CD4-positive, alpha-beta T cell treated with Interleukin-17A for 4 hours (primary cell): ENCODE data around the gene SLC24A1.

Experiments
- DNase-seq: peaks from one replicate; pipeline ENCODE4 v3.0.0-alpha.2; 2020; ENCODE audit warnings: mixed read lengths

SLC24A1 gene

DNA sequence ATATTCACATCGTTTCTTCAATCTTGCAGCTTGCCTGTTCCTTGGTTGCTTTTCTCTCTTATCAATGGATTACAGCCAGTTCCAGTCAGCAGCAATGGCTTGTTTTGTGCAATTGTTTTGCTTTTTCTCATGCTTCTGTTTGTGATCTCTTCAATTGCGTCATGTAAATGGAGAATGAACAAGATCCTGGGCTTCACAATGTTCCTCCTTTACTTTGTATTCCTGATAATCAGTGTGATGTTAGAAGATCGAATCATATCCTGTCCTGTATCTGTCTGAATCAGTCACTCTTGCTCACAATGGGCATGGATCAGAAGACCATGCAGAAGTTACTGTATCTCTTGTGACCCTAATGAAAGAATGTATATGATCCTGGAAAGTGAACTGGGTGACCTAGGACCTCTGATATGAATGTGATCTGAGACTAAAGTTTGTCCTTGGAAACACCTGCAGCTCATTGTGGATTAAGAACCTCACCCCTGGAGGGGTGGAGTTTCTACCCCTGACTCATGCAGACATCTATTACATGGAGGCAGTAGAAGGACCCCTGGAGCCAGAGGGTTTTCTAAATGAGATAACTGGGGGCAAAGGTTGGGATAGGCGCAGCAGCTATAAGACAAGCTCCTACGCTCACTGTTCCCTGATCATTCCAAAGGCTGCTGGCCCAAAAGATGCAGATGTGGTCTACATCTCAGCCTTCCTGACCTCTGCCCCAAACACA, 32.2 kb downstream of the SLC24A1 start:
- no peak for DNase-seq

DNA sequence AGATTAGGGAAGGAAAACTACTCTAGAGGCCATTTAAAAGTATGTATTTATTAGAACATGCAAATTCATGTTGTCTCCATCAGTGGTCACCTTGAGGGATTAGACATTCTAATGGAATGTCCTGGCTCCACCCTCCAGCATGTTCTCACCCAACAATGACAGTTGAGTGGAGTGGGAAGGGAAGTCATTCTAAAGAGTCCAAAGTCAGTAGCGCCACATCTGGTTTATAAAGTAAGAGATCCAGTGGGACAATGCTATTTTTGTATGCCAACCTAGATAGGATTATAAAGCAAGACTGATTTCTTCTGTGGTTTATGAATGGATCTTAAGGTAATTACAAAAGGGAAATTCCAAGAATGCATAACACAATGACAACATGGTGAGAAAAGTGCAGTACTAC, 33.3 kb downstream of the SLC24A1 start:
- DNase-seq, result no peak

DNA sequence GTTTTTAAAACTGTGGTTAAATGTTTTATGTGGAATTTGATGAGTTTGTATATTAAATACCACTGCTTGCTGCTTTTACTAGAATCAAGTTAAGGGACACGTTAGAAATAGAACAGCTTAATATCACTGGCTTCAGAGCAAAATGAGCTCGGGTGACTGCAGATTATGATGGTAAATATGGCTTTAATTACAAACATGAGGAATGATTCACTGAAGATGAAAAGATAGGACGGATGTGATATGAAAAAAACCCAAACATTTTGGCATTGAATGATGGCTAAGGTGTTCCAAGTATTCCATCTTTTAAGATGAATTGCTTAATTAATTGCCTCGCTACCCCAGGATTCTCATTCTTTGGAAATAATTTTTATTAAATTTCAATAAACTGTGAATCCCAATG, 33.7 kb downstream of the SLC24A1 start:
- DNase-seq, result no peak

DNA sequence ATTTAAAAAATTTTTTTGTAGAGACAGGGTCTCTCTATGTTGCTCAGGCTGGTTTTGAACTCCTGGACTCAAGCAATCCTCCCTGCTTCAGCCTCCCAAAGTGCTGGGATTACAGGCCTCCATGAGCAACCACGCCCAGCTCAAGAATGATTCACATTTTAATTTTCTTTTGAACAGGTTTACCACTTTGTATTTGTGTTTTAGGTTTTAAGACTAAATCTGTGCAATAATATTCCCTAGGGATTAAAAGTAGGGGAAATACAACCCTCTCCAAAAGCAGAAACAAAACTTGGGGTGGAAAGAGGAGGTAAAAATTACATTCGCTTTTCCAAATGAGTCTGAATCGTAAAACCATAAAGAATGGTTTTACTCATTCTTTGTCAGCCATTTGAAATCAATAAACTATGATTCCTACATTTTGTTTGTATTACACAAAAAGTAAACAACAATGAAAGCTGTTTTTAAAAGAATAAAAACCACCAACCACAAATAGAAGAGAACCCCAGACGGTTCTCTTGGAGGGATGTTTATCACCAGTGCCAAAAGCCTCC, 37.8 kb downstream of the SLC24A1 start:
- DNase-seq, result no peak

DNA sequence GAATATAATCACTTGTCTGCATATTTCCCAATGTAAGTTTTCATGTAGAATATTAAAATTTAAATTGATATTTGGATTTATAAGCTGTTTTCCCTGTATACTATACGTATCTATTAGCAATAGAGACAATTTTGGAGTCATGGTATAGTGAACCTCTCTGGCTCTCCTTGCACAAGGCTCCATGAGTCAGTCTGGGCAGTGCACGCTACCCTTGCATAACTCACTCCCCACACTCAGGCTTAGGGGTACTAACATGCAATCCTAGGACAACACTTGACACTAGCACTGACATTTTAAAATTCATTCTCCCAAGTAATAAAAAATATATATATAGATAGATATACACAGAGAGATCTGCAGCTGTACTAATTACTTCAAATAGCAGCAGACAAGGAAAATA, 39.2 kb downstream of the SLC24A1 start:
- no peak for DNase-seq

DNA sequence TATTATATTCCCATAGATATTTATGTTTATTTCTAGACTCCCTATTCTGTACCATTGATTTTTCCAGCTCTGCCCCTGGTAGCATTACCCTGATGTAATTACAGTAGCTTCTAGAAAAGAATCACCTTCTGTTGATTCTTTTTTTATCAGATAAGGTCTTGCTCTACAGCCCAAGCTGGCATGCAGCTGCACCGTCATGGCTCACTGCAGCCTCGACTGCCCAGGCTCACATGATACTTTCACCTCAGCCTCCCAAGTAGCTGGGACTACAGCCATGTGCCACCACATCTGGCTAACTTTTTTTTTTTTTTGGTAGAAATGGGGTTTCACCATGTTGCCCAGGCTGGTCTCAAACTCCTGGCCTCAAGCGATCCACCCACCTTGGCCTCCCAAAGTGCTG, 41.8 kb downstream of the SLC24A1 start:
- no peak for DNase-seq

DNA sequence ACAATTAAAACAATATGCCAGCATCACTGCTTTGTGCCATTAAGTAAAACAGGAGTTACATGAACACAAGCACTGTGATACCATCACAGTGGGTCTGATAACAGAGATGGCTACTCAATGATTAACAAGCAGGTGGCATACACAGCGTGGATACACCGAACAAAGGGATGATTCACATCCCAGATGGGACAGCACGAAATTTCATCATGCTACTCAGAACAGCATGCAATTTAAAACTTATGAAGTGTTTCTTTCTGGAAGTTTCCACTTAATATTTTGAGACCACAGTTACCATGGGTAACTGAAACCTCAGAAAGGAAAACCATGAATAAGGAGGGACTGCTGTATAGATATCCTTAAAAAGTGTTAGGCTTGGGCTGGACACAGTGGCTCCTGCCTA, 44.5 kb downstream of the SLC24A1 start:
- no peak for DNase-seq

DNA sequence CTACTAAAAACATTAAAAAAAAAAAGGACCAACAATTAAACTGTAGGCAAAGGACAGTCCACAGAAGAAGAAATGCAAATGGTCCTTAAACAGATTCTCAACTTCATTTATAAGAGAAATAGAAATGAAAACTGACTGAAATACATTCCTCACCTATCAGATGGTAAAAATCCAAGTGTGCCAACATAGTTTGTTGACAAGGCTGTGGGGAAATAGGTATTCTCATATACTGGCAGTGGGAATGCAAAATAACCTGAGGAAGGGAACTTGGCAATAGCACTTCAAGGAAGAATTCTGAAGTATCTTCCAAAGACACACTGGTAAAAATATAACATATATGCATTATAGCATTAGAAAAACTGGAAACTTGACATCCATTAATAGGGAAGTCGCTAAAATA, 53.8 kb downstream of the SLC24A1 start:
- DNase-seq, result no peak

DNA sequence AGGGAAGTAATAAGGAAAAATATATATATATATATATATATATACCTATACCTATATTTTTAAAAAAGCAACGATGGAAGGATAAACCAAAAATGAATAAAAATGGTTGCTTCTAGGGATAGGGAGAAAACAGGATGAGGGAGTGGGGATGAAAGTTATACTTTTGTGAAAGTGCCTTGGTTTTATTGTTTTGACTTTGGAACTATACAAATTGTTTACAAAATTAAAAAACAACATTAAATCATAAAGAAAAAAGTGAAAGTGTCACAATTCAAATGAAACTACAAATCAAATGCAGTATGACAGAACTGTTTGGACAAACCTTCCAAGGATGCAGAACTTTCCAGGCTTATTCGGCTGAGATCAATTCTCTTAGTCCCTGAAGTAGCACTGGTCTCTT, 54.4 kb downstream of the SLC24A1 start:
- DNase-seq, result no peak

DNA sequence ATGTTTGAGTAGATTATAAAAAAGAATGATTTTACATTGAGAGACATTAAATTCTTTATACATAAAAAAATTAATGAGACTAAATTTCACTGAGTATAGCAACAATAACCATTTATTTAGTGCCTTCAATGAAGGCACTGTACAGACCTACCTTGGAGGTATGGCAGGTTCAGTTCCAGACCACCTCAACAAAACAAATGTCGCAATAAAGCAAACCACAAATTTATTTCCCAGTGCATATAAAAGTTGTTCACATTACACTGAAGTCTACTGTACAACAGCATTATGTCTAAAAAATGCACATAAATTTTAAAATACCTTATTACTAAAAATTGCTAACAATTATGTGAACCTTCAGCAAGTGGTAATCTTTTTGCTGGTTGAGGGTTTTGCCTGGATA, 58.8 kb downstream of the SLC24A1 start:
- no peak for DNase-seq

DNA sequence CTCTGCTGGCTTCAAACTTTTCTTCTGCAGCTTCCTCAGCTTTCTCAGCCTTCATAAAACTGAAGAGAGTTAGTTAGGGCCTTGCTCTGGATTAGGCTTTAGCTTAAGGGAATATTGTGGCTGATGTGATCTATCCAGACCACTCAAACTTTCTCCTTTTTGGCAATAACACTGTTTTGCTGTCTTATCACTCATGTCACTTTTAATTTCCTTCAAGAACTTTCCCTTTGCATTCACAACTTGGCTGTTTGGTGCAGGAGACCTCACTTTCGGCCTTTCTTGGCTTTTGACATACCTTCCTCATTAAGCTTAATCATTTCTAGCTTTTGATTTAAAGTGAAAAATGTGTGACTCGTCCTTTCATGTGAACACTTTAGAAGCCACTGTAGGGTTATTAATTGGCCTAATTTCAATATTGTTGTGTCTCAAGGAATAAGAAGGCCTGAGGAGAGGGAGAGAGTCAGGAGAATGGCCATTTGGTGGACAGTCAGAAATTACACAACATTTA, 60.7 kb downstream of the SLC24A1 start:
- no peak for DNase-seq

DNA sequence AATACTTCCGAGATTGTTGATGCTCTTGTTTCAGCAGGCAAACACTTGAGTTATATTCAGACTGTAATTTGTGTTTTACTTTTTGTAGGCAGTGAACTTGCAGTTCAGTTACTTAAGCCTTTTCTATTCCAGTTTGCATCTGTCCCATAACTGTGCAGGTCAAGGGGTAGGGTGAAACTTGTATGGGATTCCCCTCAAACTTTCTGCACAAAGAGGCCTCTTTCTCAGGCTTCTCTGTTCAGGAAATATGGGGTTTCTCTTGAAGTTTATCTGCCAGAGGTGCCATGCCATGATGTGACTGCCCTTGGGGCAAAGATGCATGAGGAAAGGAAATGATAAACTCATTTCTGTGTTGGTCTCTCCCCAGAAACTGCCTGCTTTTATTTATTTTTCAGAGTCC, 66.7 kb downstream of the SLC24A1 start:
- no peak for DNase-seq

DNA sequence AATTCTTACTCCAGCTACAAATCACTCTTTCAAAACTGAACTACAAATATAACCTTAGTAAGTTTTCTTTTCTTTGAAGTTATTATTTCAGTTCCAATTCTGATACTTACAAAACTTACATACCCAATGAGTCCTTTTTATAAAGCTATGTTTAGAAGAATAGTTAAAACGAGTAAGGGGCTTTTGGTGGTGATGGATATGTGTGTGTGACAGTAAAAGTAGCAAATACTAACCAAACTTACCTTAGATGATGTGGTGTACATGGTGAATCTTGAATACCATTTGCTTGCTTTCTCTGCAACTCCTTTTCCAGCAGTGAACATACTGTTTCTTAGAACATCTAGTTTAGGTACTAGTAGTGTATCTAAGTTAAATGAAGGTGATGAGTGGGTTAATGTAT, 68.4 kb downstream of the SLC24A1 start:
- no peak for DNase-seq

DNA sequence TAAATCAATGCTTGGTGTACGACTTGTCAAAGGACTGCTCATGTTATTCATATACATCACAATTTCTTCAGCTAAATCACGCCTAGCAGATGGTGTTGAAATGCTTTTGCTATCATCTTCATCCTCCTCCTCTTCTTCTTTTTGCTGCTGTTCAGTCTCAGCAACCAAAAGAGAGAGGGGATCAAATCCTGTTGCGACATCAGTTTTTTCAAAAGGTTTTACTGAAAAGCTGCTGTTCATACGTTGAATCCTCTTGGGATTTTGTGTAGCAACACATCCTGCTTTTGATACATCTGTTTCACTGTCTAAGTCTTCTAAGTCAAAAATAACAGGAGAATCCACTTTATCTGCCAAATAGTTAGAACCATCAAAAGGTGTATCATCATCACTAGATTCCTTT, 69.0 kb downstream of the SLC24A1 start:
- DNase-seq, result no peak

DNA sequence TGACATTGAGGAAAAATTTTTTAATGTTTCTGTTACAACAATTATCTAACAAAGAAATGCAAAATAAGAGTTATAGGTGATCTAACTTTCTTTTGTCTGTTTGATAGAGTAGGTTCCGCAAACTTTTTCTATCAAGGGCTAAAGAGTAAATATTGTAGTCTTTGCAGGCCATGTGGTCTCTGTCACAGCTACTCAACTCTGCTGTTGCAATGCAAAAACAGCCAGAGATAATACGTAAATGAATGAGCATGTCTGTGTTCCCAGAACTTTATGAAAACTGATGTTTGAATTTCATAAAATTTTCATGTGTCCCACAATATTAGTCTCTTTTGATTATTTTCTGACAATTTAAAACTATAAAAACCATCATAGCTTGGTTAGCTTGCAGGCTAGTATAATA, 73.3 kb downstream of the SLC24A1 start:
- no peak for DNase-seq
